Liver (tissue), 9 donors: ENCODE results near the gene ZFYVE1. TPM values are rescaled to one million over a fixed set of nuclear protein-coding genes. Genes with fewer than 3 reads are reported as not detected.
A peak's percentile ranks its signal among the peaks of the same experiment; 100 is the strongest.
"Not testable (repeated sequence)": the region's sequence is repeated elsewhere in the genome, so short reads cannot be mapped to it uniquely, and the experiment has no call there.

Experiments used
- DNase-seq: peaks from one replicate; pipeline ENCODE4 v3.0.0-alpha.2; 2017; ENCODE audit warnings: low spot score
- H3K27ac ChIP-seq, 2 donors: one replicate each; pipeline ENCODE4 v1.7.0; 2013; ENCODE audit warnings: inconsistent platforms in 2 of 2, low read length in 2 of 2, control low read depth in 1 of 2, low read depth in 1 of 2, mild to moderate bottlenecking in 1 of 2
- H3K27me3 ChIP-seq, 4 donors: one replicate each; pipeline versions ENCODE4 v1.6.1 to v1.7.0; 2013; ENCODE audit warnings: low read length in 3 of 4, inconsistent platforms in 1 of 4, mild to moderate bottlenecking in 1 of 4, moderate library complexity in 1 of 4; ENCODE audit not compliant: control insufficient read depth in 4 of 4, insufficient read depth in 4 of 4
- H3K36me3 ChIP-seq, 4 donors: one replicate each; pipeline versions ENCODE4 v1.6.1 to v1.7.0; 2013; ENCODE audit warnings: low read length in 3 of 4, mild to moderate bottlenecking in 3 of 4, low read depth in 1 of 4, moderate library complexity in 1 of 4; ENCODE audit not compliant: control insufficient read depth in 4 of 4, insufficient read depth in 3 of 4
- H3K4me1 ChIP-seq, 4 donors: one replicate each; pipeline versions ENCODE4 v1.6.1 to v1.7.0; 2013; ENCODE audit warnings: low read length in 3 of 4, mild to moderate bottlenecking in 3 of 4, moderate library complexity in 1 of 4; ENCODE audit not compliant: control insufficient read depth in 4 of 4, insufficient read depth in 4 of 4
- H3K4me3 ChIP-seq, 3 donors: one replicate each; pipeline versions ENCODE4 v1.6.1 to v1.7.0; 2013; ENCODE audit warnings: low read length in 3 of 3, control low read depth in 1 of 3, low read depth in 1 of 3, mild to moderate bottlenecking in 1 of 3
- H3K9ac ChIP-seq, 2 donors: one replicate each; pipeline ENCODE4 v1.7.0; 2013; ENCODE audit warnings: low read length in 2 of 2, mild to moderate bottlenecking in 2 of 2, moderate library complexity in 2 of 2, control low read depth in 1 of 2, low read depth in 1 of 2
- H3K9me3 ChIP-seq, 4 donors: one replicate each; pipeline versions ENCODE4 v1.6.1 to v1.7.0; 2013; ENCODE audit warnings: low read length in 3 of 4; ENCODE audit not compliant: control insufficient read depth in 4 of 4
- EGR1 ChIP-seq, 2 donors: IDR thresholded peaks; 2 replicates each; pipeline ENCODE4 v1.6.1; 2016 to 2018; ENCODE audit warnings: antibody characterized with exemption in 2 of 2, low read depth in 2 of 2
- FOXA1 ChIP-seq: IDR thresholded peaks from 2 replicates; pipeline ENCODE4 v1.6.1; 2016; ENCODE audit warnings: antibody characterized with exemption
- FOXA2 ChIP-seq: IDR thresholded peaks from 2 replicates; pipeline ENCODE4 v1.6.1; 2016; ENCODE audit warnings: antibody characterized with exemption
- HNF4A ChIP-seq, 2 donors: conservative IDR thresholded peaks; 2 replicates each; pipeline ENCODE4 v1.6.1; 2016; ENCODE audit warnings: antibody characterized with exemption in 2 of 2, mild to moderate bottlenecking in 2 of 2
- HNF4G ChIP-seq: IDR thresholded peaks from 2 replicates; pipeline ENCODE4 v1.6.1; 2016; ENCODE audit warnings: antibody characterized with exemption
- JUND ChIP-seq, 2 donors: IDR thresholded peaks; 2 replicates each; pipeline ENCODE4 v1.6.1; 2016; ENCODE audit warnings: antibody characterized with exemption in 2 of 2
- RAD21 ChIP-seq, 2 donors: IDR thresholded peaks; 2 replicates each; pipeline ENCODE4 v1.6.1; 2016; ENCODE audit warnings: antibody characterized with exemption in 2 of 2, mild to moderate bottlenecking in 2 of 2
- RXRA ChIP-seq, 2 donors: IDR thresholded peaks; 2 replicates each; pipeline ENCODE4 v1.6.1; 2017 to 2018; ENCODE audit warnings: antibody characterized with exemption in 2 of 2, mild to moderate bottlenecking in 1 of 2
- SP1 ChIP-seq: IDR thresholded peaks from 2 replicates; pipeline ENCODE4 v1.6.1; 2018; ENCODE audit warnings: antibody characterized with exemption, mild to moderate bottlenecking
- TAF1 ChIP-seq: conservative IDR thresholded peaks from 2 replicates; pipeline ENCODE4 v1.6.1; 2016; ENCODE audit warnings: antibody characterized with exemption, mild to moderate bottlenecking
- WGBS: extraction: QIAGEN DNeasy Blood & Tissue Kit; methylation state at CpG from one replicate; pipeline ENCODE4 v1.1.7; 2013; 5-methylcytosine and 5-hydroxymethylcytosine counted together
- polyA plus RNA-seq, 2 donors: library from polyadenylated mRNA; stranded (reverse) in 1 of 2; unstranded in 1 of 2; fragments of 200-250 nt in 1 of 2; fragments of >200 nt in 1 of 2; fragmentation: Nextera tagmentation in 1 of 2; extraction: Ambion mirVana in 1 of 2; gene quantifications; one replicate each; pipeline versions ENCODE4 v1.2.1 to v1.2.3, GENCODE V29; 2013 to 2015
- total RNA-seq, 2 donors: library from RNA; depleted of rRNA; stranded (reverse); fragments of >200 nt; gene quantifications; one replicate each; pipeline ENCODE4 v1.2.3, GENCODE V29; 2014
- TF ChIP-seq, protein P1 (sequence below): IDR thresholded peaks from 2 replicates; pipeline ENCODE4 v1.6.1; 2016; ENCODE audit warnings: antibody characterized with exemption
- TF ChIP-seq, protein P2 (sequence below): IDR thresholded peaks from 2 replicates; pipeline ENCODE4 v1.6.1; 2016; ENCODE audit warnings: antibody characterized with exemption
- donor health status: healthy.
- donor health status: healthy.
- donor health status: healthy.
- donor health status: healthy.
- donor health status: healthy.

Gene ZFYVE1
- total and polyA plus RNA-seq, 4 donors = 5.8 to 13.5 (median 7.9) TPM

DNA sequence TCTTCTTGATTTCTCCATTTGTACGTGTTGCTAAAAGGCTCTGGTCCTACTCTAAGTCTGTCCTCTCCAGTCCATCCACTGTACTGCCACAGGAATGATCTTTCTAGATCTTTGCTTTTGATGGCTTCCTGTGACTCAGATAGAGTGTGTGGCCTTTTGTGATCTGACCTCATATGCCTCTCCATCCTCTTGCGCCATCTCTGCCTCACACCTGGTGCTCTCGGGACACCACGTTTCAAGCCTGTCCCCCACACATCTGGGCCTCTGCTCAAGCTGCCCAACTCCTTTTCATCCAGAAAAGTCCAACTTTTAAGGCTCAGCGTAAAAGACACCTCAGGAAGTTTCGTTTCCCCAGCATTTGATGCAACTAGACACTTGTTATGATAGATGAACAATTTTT, 61.7 kb downstream of the ZFYVE1 start:
- H3K4me1 ChIP-seq = no peaks in the 10 kb centered on the region
- no peaks in the 10 kb centered on the region for H3K27me3 ChIP-seq
- peaks cover 7 to 31% (median 10%) of the 10 kb centered on the region in 4 donors for H3K36me3 ChIP-seq
- no peak overlapping the region for H3K4me3 ChIP-seq
- TF ChIP-seq JUND (IDR thresholded peaks at IDR 0.05) = no peak
- no peak for TF ChIP-seq FOXA1
- TF ChIP-seq HNF4A (conservative IDR thresholded peaks at IDR 0.05) = no peak
- peak in 1 of 2 donors; percentile 12 for TF ChIP-seq RXRA (IDR thresholded peaks at IDR 0.05)
- TF ChIP-seq, protein P1, sequence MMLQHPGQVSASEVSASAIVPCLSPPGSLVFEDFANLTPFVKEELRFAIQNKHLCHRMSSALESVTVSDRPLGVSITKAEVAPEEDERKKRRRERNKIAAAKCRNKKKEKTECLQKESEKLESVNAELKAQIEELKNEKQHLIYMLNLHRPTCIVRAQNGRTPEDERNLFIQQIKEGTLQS = no peak
- WGBS = 73% methylated on average over 6 of the region's 6 CpGs
- no peak for DNase-seq
- H3K9me3 ChIP-seq = no peaks in the 10 kb centered on the region
- H3K27ac ChIP-seq = no peak overlapping the region
- H3K9ac ChIP-seq = no peak overlapping the region

DNA sequence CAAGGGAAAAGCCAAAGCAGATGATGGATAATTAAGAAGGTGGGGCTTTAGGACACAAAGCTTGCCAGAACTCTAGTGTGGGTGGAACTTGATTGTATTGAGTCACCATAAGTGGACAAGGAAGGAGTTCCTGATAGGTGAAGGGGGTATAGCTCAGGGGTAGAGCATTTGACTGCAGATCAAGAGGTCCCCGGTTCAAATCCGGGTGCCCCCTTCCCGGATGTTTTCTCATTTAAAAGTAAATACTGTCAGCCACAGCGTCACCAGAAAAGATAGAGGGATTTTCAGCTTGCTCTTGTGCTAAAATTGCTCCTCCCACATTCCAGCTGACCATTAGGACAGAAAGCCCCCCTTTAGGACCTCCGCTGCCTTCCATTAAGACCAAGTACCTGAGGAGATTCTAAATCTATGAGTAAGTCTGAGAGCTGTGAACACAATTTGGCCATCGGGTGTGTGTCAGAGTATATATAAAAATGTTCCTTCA, 64.0 kb downstream of the ZFYVE1 start:
- DNase-seq = no peak
- H3K9me3 ChIP-seq = no peaks in the 10 kb centered on the region
- WGBS = 73% methylated on average over 6 of the region's 6 CpGs
- H3K4me3 ChIP-seq = no peak overlapping the region
- H3K4me1 ChIP-seq = no peaks in the 10 kb centered on the region
- TF ChIP-seq RXRA (IDR thresholded peaks at IDR 0.05) (no peak), FOXA1 (no peak), FOXA2 (no peak), RAD21 (IDR thresholded peaks at IDR 0.05) (no peak), TAF1 (no peak), SP1 (no peak)
- TF ChIP-seq, protein P2, sequence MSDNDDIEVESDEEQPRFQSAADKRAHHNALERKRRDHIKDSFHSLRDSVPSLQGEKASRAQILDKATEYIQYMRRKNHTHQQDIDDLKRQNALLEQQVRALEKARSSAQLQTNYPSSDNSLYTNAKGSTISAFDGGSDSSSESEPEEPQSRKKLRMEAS = no peak
- H3K36me3 ChIP-seq = peaks cover 0 to 22% (median 8%) of the 10 kb centered on the region in 4 donors
- no peaks in the 10 kb centered on the region for H3K27me3 ChIP-seq
- H3K27ac ChIP-seq = no peak overlapping the region
- no peak overlapping the region for H3K9ac ChIP-seq

DNA sequence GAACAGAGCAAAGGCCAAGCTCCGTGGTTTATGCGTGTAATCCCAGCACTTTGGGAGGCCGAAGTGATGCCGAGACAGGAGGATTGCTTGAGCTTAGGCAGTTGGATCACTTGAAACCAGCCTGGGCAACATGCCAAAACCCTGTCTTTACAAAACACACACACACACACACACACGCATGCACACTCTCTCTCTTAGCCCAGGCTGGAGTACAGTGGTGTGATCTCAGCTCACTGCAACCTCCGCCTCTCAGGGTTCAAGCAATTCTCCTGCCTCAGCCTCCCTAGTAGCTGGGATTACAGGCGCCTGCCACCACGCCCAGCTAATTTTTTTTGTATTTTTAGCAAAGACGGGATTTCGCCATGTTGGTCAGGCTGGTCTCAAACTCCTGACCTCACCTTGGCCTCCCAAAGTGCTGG, 64.6 kb downstream of the ZFYVE1 start:
- 84% methylated on average over 10 of the region's 10 CpGs for WGBS
- DNase-seq = not testable (repeated sequence)

DNA sequence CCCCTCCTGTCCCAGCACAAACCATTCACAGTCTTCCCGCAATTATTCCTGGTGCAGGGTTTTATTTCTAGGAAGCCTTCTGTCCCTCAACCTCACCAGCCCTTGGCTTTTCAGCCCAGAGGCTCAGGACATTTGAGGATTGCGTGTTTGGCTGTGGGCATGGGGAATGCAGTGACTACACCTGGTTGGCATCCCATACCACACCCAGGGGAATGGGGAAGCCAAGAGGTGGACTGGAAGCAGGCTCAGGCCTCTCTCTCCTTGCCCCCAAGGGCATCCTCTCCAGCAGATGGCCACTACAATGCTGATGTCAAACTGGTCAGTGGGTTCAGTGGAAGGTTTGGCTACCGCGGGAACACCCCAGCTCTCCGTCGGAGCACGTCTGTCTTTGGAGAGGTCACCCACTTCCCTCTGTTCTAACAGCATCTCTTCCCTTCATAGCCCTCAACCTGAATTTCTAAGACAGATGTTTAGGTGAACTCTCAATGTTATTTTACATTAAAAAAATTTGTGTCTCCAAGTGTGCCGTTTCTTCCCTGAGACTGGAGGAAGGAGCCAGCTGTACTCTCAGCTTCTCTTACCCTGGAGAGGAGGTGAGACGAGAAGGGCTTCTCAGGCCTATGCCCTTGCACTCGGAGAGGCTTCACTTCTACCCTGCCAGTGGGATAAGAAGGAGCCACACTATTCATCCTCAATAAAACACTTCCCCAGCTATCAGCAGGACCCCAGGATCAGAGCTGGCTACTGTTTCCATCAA, 65.1 kb downstream of the ZFYVE1 start:
- Histone ChIP-seq H3K27ac (no peak overlapping the region), H3K27me3 (no peaks in the 10 kb centered on the region), H3K9ac (no peak overlapping the region), H3K4me1 (no peaks in the 10 kb centered on the region), H3K4me3 (no peak overlapping the region), H3K36me3 (peaks cover 0 to 30% (median 12%) of the 10 kb centered on the region in 4 donors), H3K9me3 (no peaks in the 10 kb centered on the region)
- 90% methylated on average over 10 of the region's 10 CpGs for WGBS
- TF ChIP-seq HNF4G = no peak
- no peak for TF ChIP-seq TAF1
- TF ChIP-seq EGR1 (IDR thresholded peaks at IDR 0.05; ENCODE audit: low read depth in 2 of 2) = no peak
- TF ChIP-seq SP1 = no peak
- TF ChIP-seq, protein P1 = no peak
- DNase-seq = no peak

More for the DNA sequence above, 64.6 kb downstream of the ZFYVE1 start:
- peaks cover 0 to 27% (median 11%) of the 10 kb centered on the region in 4 donors for H3K36me3 ChIP-seq
- not testable (repeated sequence) for H3K4me3 ChIP-seq, H3K27ac ChIP-seq, H3K9me3 ChIP-seq, H3K9ac ChIP-seq, H3K27me3 ChIP-seq, H3K4me1 ChIP-seq

DNA sequence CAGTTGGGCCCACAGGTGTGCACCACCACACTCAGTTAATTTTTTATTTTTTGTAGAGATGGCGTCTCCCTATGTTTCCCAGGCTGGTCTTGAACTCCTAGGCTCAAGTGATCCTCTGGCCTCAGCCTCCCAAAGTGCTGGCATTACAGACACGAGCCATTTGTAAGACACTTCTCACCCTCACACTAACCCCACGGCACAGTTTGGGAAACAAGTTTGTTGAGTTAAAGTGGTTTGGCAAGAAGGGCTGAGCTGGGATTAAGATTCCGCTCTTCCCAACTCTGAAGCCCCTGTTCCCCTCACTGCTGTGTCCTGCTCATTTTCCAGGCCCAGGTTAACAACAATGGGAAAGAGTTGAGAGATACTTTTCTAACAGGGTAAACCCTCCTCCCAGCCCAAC, 65.9 kb downstream of the ZFYVE1 start:
- DNase-seq, H3K27ac ChIP-seq, H3K4me3 ChIP-seq, H3K9ac ChIP-seq, H3K4me1 ChIP-seq, H3K9me3 ChIP-seq, H3K27me3 ChIP-seq: not testable (repeated sequence)
- H3K36me3 ChIP-seq = peaks cover 5 to 37% (median 17%) of the 10 kb centered on the region in 4 donors
- WGBS = 97% methylated on average over 4 of the region's 4 CpGs
